Peyer's patch (tissue), 4 donors: ENCODE results near the gene GHRH.

Experiments used
- POLR2A ChIP-seq, 2 donors: fragments of 450-650 bp; IDR thresholded peaks; one replicate each; pipeline ENCODE4 v1.5.1; 2017; ENCODE audit warnings: antibody characterized with exemption in 2 of 2, mild to moderate bottlenecking in 2 of 2, moderate library complexity in 2 of 2
- TF ChIP-seq, protein P1 (sequence below), 6 experiments: fragments of 450-650 bp in 4 of 6; fragments of 200-600 bp in 2 of 6; sonication (generic) in 1 of 6; IDR thresholded peaks; one replicate each; pipeline ENCODE4 v1.5.1; 2017 to 2019; ENCODE audit warnings: antibody characterized with exemption in 6 of 6, mild to moderate bottlenecking in 3 of 6, moderate library complexity in 1 of 6

GRCh38 chr20:37276494-37277252, 15.1 kb upstream of the GHRH start:
- TF ChIP-seq, protein P1, sequence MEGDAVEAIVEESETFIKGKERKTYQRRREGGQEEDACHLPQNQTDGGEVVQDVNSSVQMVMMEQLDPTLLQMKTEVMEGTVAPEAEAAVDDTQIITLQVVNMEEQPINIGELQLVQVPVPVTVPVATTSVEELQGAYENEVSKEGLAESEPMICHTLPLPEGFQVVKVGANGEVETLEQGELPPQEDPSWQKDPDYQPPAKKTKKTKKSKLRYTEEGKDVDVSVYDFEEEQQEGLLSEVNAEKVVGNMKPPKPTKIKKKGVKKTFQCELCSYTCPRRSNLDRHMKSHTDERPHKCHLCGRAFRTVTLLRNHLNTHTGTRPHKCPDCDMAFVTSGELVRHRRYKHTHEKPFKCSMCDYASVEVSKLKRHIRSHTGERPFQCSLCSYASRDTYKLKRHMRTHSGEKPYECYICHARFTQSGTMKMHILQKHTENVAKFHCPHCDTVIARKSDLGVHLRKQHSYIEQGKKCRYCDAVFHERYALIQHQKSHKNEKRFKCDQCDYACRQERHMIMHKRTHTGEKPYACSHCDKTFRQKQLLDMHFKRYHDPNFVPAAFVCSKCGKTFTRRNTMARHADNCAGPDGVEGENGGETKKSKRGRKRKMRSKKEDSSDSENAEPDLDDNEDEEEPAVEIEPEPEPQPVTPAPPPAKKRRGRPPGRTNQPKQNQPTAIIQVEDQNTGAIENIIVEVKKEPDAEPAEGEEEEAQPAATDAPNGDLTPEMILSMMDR (IDR thresholded peaks at IDR 0.05), result peak in 4 of 6 experiments; percentile 17 to 56 (median 38)
- TF ChIP-seq POLR2A (IDR thresholded peaks at IDR 0.05), result no peak
